Measurements from ENCODE around the gene ERO1B. TPM values are rescaled to one million over a fixed set of nuclear protein-coding genes. Genes with fewer than 3 reads are reported as not detected.
A peak's percentile ranks its signal among the peaks of the same experiment; 100 is the strongest.

Gene ERO1B
- total RNA-seq, 1 donor from 2014 or later, result 17.1 TPM

DNA sequence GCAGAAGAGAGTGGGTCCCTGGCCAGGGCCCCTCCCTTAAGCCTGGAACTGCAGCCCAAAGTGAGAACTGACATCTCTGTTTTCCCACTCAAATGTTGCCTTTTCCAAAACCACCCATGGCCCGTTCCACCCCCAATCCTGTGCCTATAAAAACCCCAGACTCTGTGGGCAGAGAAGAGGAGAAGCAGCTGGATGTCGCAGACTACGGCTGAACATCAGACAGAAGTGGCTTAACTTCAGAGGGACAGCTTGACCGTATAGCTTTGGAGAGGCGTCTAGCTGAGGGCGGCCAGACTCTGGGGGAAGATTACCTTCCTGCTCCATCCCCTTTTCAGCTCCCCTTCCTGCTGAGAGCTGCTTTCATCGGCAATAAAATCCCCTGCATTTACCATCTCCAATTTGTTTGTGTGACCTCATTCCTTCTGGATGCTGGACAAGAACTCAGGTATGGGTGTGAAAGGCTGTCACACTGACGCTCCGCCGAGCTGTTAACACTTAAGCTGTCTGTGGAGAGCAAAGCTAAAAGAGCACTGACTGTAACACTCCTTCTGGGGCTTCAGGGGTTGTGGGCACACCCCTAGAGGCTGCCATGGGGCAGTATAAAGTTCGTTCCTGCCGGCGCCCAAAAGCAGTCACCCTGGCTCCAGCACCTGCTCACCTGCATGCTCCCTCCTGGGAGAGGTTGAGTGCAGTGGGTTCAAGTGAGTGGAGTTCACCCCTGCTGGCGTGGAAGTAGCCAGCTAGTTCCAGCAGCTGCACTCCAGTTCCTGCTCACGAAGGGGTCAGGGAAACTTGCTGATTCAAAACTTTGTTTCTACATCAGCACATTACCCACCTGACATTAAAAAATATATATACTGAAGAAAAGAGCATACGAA, 19.6 kb upstream of the ERO1B start:
- ATAC-seq (no peak), DNase-seq (ENCODE audit: low spot score) (no peak)

DNA sequence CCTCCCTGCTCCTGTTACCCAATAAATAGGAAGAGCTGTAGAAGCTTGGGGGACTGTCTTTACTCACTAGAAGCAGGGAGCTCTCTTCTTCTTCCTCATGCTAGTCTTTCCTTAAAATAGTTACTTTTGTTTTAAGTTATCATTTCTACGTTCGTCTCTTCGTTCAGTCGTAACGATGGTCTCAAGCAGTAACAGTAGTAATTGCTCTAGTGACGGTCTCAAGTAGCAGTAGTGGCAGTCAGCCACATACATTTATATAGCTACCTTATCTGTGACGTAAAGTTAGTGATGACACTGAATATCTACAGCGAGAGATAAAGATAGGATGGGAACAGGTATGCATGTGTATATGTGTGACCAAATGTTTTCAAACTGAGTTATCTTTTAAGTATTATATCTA, 15.4 kb upstream of the ERO1B start:
- ATAC-seq (no peak), DNase-seq (ENCODE audit: low spot score) (no peak)

GRCh38 chr1:236292425-236292824, 10.7 kb upstream of the ERO1B start:
- no peak for ATAC-seq
- DNase-seq (ENCODE audit: low spot score), result no peak

DNA sequence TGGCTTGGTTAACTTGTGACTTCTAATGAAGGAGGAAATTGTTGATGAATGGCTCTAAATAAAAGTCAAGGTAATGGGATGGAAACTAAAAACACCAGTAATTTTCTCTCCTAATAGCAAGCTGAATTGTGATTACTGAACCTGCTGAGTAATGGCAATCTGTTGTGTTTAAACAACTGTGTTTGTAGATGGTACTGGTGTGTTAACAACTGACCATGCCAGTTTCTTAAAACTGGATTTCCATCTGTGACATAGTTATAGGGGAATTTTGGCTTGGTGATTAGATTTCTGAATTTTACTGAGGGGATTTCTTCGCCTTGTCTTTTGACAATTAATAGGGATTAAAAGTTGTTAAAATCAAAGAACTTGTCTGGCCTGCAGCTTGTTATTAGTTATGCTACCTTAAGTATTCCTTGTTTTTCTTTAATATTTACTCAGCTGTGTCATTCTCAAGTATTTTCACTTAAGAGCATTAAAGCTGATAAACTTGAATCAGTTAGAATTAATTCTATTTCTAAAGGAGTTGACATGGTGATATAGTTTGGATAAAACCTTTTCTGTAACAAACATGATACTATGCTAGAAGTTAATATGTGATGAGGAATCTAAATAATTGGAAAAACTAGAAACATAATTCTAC, 7.9 kb upstream of the ERO1B start:
- no peak for DNase-seq (ENCODE audit: low spot score)
- no peak for ATAC-seq

- ATAC-seq (no peak), DNase-seq (ENCODE audit: low spot score) (no peak)
Measured at GRCh38 chr1:236288620-236288976, 6.8 kb upstream of the ERO1B start.

GRCh38 chr1:236287757-236288619, 6.2 kb upstream of the ERO1B start:
- ATAC-seq, result no peak
- DNase-seq (ENCODE audit: low spot score), result no peak

GRCh38 chr1:236287356-236287755, 5.6 kb upstream of the ERO1B start:
- DNase-seq (ENCODE audit: low spot score), result no peak
- no peak for ATAC-seq

GRCh38 chr1:236284291-236284721, 2.5 kb upstream of the ERO1B start:
- ATAC-seq, result no peak
- DNase-seq (ENCODE audit: low spot score), result no peak

- ATAC-seq, result no peak
- DNase-seq (ENCODE audit: low spot score), result no peak
Measured at GRCh38 chr1:236282719-236283118, 961 bp upstream of the ERO1B start.

DNA sequence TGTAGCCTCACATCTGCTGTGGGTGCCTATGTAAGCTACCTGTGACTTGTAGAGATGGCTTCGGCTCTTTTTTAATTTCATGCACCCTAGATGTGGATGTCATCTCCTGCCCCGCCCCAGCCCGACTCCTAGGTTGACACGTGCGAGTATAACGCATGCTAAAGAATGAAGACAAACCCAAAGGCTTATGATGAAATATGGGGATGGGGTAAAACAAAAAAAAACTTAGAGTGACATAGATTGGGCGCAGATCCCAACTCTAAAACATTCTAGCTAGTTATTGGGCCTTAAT, 613 bp upstream of the ERO1B start:
- no peak for DNase-seq (ENCODE audit: low spot score)
- no peak for ATAC-seq

DNA sequence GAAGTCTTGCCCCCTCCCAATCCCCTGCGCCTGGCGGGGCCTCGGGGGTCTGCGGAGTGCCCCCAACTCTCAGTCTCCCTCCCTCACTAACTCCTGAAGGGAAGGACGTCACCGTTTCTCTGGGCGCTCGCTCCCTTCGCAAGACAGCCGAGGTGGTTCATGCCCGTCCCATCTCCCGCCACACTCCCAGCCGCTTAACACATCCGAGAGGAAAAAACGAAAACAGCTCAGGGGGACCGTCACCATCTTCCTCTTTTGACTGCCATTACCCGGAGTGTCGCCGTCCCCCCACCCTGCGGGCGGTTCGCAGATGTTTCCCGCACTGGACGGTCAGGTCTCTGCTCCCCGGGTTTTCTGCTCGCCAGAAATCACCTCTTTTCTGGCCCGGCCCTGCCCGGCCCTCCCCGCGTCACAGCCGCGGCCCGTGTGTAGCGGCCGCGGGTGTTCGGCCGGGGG, 532 bp downstream of the ERO1B start:
- DNase-seq (ENCODE audit: low spot score), result peak; percentile 51
- ATAC-seq, result peak; percentile 59

DNA sequence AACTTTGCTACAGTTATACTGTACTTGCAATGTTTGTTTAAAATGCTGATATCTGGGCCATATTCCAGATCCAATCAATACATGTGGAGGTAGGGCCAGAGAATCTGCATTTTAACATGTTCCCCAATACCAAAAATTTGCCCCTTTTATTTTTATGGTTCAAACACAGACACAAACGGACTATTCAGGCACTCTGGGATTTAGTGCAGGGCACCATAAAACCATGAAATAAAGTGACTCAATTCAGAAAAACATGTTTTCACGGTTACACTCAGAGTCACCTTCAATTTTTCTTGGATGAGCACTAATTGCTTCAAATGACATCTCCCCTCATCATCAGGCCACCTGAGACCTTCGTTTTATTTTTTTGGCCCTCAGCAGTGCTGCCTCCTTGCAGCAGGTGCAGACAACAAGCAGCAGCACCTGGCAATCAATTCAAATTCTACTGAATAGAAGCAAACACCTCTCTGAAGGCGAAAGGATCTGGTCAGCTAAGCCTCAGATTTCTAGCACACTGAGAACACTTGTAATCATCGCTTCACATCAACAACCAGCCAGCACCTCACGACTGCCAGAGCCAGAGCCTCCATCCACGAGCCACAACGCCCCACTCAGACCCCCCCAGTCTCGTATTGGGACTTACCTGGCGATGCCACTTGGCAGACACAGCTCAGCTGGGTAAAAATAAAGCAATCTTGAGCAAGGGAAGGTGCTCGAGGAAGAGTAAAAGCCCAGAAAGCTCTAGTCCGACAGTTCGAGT, 1.1 kb downstream of the ERO1B start:
- DNase-seq (ENCODE audit: low spot score) (no peak), ATAC-seq (peak; percentile 0)

DNA sequence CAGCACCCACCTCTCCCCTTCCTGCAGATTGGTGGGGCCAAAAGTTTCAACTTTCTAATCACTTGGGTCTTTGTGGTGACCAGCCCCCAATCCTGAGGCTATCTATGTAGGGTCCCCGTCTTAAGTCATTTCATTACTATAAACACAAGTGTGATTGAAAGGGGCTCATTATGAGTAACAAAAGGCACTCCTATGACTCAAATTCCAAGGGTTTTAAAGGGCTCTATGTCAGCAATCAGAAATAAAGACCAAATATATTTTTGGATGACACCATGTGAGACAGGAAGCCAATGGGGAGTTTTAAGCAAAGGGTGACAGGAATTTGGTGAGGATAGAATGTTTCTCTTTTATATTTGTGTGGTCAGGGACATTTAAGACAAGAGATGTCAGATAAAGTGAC, 6.2 kb downstream of the ERO1B start:
- no peak for DNase-seq (ENCODE audit: low spot score)
- ATAC-seq, result no peak

DNA sequence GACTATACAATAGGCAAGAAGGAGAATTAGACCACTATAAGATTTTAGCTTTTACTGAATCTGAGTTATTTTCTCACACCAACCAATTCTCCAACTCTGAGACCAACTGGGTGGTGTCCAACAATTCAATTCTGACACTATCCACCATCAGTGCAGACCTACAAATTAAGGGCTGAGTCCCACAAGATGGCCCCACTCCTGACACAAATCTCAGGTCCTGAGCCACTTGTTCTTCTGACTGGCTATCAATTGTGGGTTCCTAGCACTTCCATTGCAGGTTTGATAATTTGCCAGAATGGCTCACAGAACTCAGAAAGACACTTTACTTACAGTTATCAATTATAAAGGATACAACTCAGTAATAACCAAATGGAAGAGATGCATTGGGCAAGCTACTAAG, 6.7 kb downstream of the ERO1B start:
- ATAC-seq (no peak), DNase-seq (ENCODE audit: low spot score) (no peak)

- ATAC-seq, result no peak
- DNase-seq (ENCODE audit: low spot score), result no peak
Measured at GRCh38 chr1:236273358-236273757, 8.4 kb downstream of the ERO1B start.

DNA sequence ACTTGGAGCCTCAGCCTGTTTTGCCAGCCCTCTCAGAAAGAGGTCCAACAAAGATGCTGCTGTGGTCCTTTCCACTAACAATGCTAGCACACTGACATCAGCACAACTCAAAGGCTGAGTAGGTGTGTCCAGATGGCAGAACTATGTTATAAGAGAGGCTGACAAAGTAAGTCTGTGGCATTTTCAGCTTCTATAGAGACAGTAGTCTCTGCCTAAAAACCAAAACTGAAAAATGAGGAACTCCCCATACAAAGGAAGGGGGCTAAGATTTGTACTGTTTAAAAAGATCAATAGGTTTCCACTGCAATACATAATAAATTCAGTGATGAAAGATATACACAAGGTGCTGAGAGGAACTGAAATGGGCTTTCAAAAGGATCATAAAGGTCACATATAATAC, 12.3 kb downstream of the ERO1B start:
- no peak for DNase-seq (ENCODE audit: low spot score)
- no peak for ATAC-seq

GRCh38 chr1:236261898-236262297, 19.9 kb downstream of the ERO1B start:
- no peak for ATAC-seq
- no peak for DNase-seq (ENCODE audit: low spot score)

DNA sequence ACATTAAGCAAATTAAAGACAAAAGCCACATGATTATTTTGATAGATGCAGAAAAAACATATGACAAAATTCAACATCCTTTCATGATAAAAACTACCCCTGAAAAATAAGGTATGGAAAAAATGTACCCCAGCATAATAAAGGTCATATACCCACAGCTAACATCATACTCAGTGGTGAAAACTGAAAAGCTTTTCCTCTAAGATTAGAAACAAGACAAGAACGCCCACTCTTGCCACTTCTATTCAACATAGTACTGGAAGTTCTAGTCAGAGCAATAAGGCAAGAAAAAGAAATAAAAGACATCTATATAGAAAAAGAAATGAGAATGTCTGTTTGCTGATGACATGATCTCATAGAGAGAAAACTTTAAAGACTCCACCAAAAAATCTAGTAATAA, 20.7 kb downstream of the ERO1B start:
- ATAC-seq (no peak), DNase-seq (ENCODE audit: low spot score) (no peak)

DNA sequence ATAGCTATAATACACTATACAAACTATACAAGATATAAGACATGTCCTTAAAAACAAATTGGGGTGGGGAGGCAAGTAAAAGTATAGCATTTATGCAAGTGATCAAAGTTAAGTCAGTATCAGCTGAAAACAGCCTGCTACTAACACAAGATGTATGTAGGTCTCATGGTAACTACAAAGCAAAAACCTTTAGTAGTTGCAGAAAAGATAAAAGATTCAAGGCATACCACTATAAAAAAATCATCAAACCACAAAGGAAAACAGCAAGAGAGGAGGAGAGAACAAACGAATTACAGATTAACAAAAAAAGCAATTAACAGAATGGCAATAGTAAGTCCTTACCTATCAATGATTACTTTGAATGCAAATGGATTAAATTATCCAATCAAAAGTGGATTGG, 22.7 kb downstream of the ERO1B start:
- no peak for ATAC-seq
- DNase-seq (ENCODE audit: low spot score), result no peak

DNA sequence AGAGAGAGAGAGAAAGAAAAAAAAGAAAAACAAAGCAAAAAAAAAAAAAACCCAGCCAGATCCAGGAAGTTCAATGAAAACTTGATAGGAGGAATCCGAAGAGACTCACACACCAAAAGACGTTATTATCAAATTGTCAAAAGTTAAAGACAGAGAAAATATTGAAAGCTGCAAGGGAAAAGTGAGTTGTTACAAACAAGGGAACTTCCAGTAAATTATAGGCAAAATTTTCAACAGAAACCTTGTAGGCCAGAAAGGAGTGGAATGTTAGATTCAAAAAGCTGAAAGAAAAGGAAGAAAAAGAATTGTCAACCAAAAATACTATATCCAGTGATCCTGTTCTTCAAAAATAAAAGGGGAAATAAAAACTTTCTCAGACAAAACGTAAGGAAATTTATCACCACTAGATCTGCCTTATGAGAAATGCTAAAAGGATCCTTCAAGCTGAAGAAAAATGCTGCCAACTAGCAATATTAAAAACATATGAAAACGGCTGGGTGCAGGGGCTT, 23.6 kb downstream of the ERO1B start:
- DNase-seq (ENCODE audit: low spot score) (no peak), ATAC-seq (no peak)

DNA sequence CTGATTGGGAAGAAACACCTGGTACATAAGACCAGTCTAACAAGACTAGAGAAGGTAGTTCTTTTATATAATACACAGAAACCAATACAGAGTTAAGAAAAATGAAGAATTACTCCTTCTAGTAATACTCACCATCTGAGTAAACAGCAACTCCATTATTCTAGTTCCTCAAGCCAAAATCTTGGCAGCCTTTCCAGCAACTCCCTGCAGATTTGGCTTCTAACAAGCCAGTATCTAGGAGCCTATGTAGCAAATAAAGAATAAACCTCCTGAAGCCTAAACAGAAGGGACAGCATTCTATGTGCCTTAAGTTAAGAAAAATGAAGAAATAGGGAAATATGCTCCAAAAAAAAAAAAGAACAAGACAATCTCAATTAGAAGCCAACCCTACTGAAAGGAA, 24.5 kb downstream of the ERO1B start:
- no peak for ATAC-seq

More for the DNA sequence above, 24.5 kb downstream of the ERO1B start:
- no peak for DNase-seq (ENCODE audit: low spot score)

All from left lobe of liver (tissue), 2 donors.